ENCODE measurements around the gene FER.

- no peak for TF ChIP-seq POLR2AphosphoS5 (IDR thresholded peaks at IDR 0.05; ENCODE audit: low read depth)
- TF ChIP-seq CTCF (IDR thresholded peaks at IDR 0.05; ENCODE audit: insufficient read depth, low read length) = no peak
Measured at GRCh38 chr5:108793207-108793606, 45.5 kb downstream of the FER start.

Measured in HL-60 (cell line).